HepG2 (cell line): ENCODE measurements around the gene DGCR2. TPM values are rescaled to one million over a fixed set of nuclear protein-coding genes. Genes with fewer than 3 reads are reported as not detected.

ENCODE experiments used
- ATF7 ChIP-seq, 2 experiments: fragments of 450-650 bp in 1 of 2; sonication (generic) in 1 of 2; formaldehyde crosslinking in 1 of 2; IDR thresholded peaks; 2 replicates each; pipeline versions ENCODE4 v1.4.0 to v1.6.1; 2016 to 2020; ENCODE audit warnings: antibody characterized with exemption in 1 of 2, mild to moderate bottlenecking in 1 of 2, missing genetic modification reagents in 1 of 2
- CBFB ChIP-seq: sonication (generic); formaldehyde crosslinking; IDR thresholded peaks from 2 replicates; pipeline ENCODE4 v1.4.0; 2020; ENCODE audit warnings: missing genetic modification reagents
- DBP ChIP-seq: sonication (generic); formaldehyde crosslinking; IDR thresholded peaks from 2 replicates; pipeline ENCODE4 v1.4.0; 2020; ENCODE audit warnings: missing genetic modification reagents; ENCODE audit errors: not compliant biosample characterization
- ELF1 ChIP-seq: sonication (generic); formaldehyde crosslinking; IDR thresholded peaks from 2 replicates; pipeline ENCODE4 v1.4.0; 2020; ENCODE audit warnings: missing genetic modification reagents
- ESRRA ChIP-seq: sonication (generic); formaldehyde crosslinking; IDR thresholded peaks from 2 replicates; pipeline ENCODE4 v1.5.1; 2020; ENCODE audit warnings: mild to moderate bottlenecking, low read depth, missing genetic modification reagents
- GMEB2 ChIP-seq: IDR thresholded peaks from 2 replicates; pipeline ENCODE4 v1.6.1; 2016; ENCODE audit warnings: missing biosample characterization, missing genetic modification reagents, low read depth
- GTF2F1 ChIP-seq: fragments of 150-350 bp; IDR thresholded peaks from 2 replicates; pipeline ENCODE4 v1.6.1; 2014; ENCODE audit warnings: low read length
- HNRNPLL ChIP-seq: fragments of 200-400 bp; formaldehyde crosslinking; IDR thresholded peaks from 2 replicates; pipeline ENCODE4 v1.6.1; 2017; ENCODE audit warnings: mild to moderate bottlenecking, low read depth, low read length; ENCODE audit not compliant: poor library complexity, severe bottlenecking
- MAFK ChIP-seq, 2 experiments: IDR thresholded peaks in 1 of 2; conservative IDR thresholded peaks in 1 of 2; 2 replicates each; pipeline ENCODE4 v1.6.1; 2011; ENCODE audit warnings: improper control_type of control experiment in 2 of 2, low read length in 2 of 2
- MED8 ChIP-seq: sonication (generic); formaldehyde crosslinking; IDR thresholded peaks from 2 replicates; pipeline ENCODE4 v1.8.1; 2023; ENCODE audit warnings: mild to moderate bottlenecking, missing genetic modification reagents; ENCODE audit not compliant: insufficient replicate concordance
- MIER2 ChIP-seq: IDR thresholded peaks from 2 replicates; pipeline ENCODE4 v1.6.1; 2016; ENCODE audit warnings: missing biosample characterization, missing genetic modification reagents
- POLR2G ChIP-seq: fragments of 200-400 bp; formaldehyde crosslinking; IDR thresholded peaks from 2 replicates; pipeline ENCODE4 v1.6.1; 2018; ENCODE audit warnings: mild to moderate bottlenecking, low read depth, low read length, moderate library complexity
- SRF ChIP-seq: IDR thresholded peaks from 2 replicates; pipeline ENCODE4 v1.6.1; 2011; ENCODE audit warnings: mild to moderate bottlenecking, low read depth, low read length, moderate library complexity
- THRA ChIP-seq: sonication (generic); formaldehyde crosslinking; IDR thresholded peaks from 2 replicates; pipeline ENCODE4 v1.4.0; 2020; ENCODE audit warnings: missing genetic modification reagents, borderline replicate concordance
- ZBTB1 ChIP-seq: sonication (generic); formaldehyde crosslinking; IDR thresholded peaks from 2 replicates; pipeline ENCODE4 v1.4.0; 2020; ENCODE audit warnings: missing genetic modification reagents, borderline replicate concordance
- ZBTB8A ChIP-seq: sonication (generic); formaldehyde crosslinking; IDR thresholded peaks from 2 replicates; pipeline ENCODE4 v1.4.0; 2020; ENCODE audit warnings: mild to moderate bottlenecking, low read depth, missing genetic modification reagents, borderline replicate concordance
- ZMYM4 ChIP-seq: sonication (generic); formaldehyde crosslinking; IDR thresholded peaks from 2 replicates; pipeline ENCODE4 v1.8.1; 2023; ENCODE audit warnings: mild to moderate bottlenecking, missing genetic modification reagents
- ZNF136 ChIP-seq: sonication (generic); formaldehyde crosslinking; IDR thresholded peaks from 2 replicates; pipeline ENCODE4 v1.8.1; 2022; ENCODE audit warnings: low read depth, mild to moderate bottlenecking, moderate library complexity, missing genetic modification reagents
- ZNF253 ChIP-seq: sonication (generic); formaldehyde crosslinking; IDR thresholded peaks from 2 replicates; pipeline ENCODE4 v1.8.0; 2022; ENCODE audit warnings: mild to moderate bottlenecking, missing genetic modification reagents, borderline replicate concordance
- ZNF564 ChIP-seq: sonication (generic); formaldehyde crosslinking; IDR thresholded peaks from 2 replicates; pipeline ENCODE4 v1.8.1; 2023; ENCODE audit warnings: mild to moderate bottlenecking, missing genetic modification reagents
- ZNF703 ChIP-seq: sonication (generic); formaldehyde crosslinking; IDR thresholded peaks from 2 replicates; pipeline ENCODE4 v1.5.1; 2020; ENCODE audit warnings: missing genetic modification reagents, mild to moderate bottlenecking, moderate library complexity, borderline replicate concordance
- ZNF878 ChIP-seq: sonication (generic); formaldehyde crosslinking; IDR thresholded peaks from 2 replicates; pipeline ENCODE4 v1.8.1; 2023; ENCODE audit warnings: mild to moderate bottlenecking, missing genetic modification reagents, moderate library complexity
- ZSCAN20 ChIP-seq: sonication (generic); formaldehyde crosslinking; IDR thresholded peaks from 2 replicates; pipeline ENCODE4 v1.4.0; 2020; ENCODE audit warnings: missing genetic modification reagents, mild to moderate bottlenecking, borderline replicate concordance
- polyA plus RNA-seq, 8 experiments: library from polyadenylated mRNA; depleted of rRNA in 3 of 8; stranded (reverse) in 7 of 8; unstranded in 1 of 8; fragments of >200 nt; fragmentation: Illumina TruSeq in 4 of 8; extraction: Trizol in 4 of 8; gene quantifications; 2 replicates each; pipeline versions ENCODE4 v1.2.1 to v1.2.3, GENCODE V29; 2011 to 2016; ENCODE audit warnings: low read depth in 4 of 8, missing spikeins in 1 of 8, mixed read lengths in 1 of 8; ENCODE audit not compliant: insufficient read depth in 1 of 8
- total RNA-seq, 5 experiments: library from RNA; depleted of rRNA; stranded (reverse); fragments of >200 nt; fragmentation: Illumina TruSeq; extraction: Trizol; gene quantifications; 2 replicates each; pipeline ENCODE4 v1.2.3, GENCODE V29; 2016; ENCODE audit warnings: low read depth in 1 of 5
- TF ChIP-seq, protein P1 (sequence below): sonication (generic); formaldehyde crosslinking; IDR thresholded peaks from 2 replicates; pipeline ENCODE4 v1.8.0; 2022; ENCODE audit warnings: mild to moderate bottlenecking, missing genetic modification reagents, moderate library complexity

DGCR2 gene
- total and polyA plus RNA-seq, 2 of the 13 experiments (the other 11 are each of a cell fraction or from before 2014, with no cell fraction given): 23.1 to 35.3 TPM

- TF ChIP-seq GMEB2 (CRISPR knock-in tag) (no peak), HNRNPLL (no peak), ELF1 (peak; percentile 53; the same call in 1 of the 2 replicates), ZSCAN20 (CRISPR knock-in tag) (no peak), MAFK (conservative IDR thresholded peaks at IDR 0.05 in 1 of 2, IDR thresholded peaks at IDR 0.05 in 1 of 2; ENCODE audit: low read length in 2 of 2) (no peak), DBP (CRISPR knock-in tag) (no peak), ZNF703 (no peak), CBFB (CRISPR knock-in tag) (no peak), SRF (no peak), GTF2F1 (no peak), POLR2G (no peak), ESRRA (CRISPR knock-in tag) (no peak), ZNF136 (CRISPR knock-in tag) (no peak), ZNF878 (CRISPR knock-in tag) (no peak), ZNF253 (CRISPR knock-in tag) (no peak), THRA (CRISPR knock-in tag) (peak; percentile 17; the same call in 1 of the 2 replicates), ZBTB8A (CRISPR knock-in tag) (no peak), MED8 (no peak), ZBTB1 (no peak), ZMYM4 (CRISPR knock-in tag) (no peak), ATF7 (IDR thresholded peaks at IDR 0.05) (no peak), ATF7 (CRISPR knock-in tag; IDR thresholded peaks at IDR 0.05) (no peak), MIER2 (no peak), ZNF564 (no peak)
- TF ChIP-seq, protein P1, sequence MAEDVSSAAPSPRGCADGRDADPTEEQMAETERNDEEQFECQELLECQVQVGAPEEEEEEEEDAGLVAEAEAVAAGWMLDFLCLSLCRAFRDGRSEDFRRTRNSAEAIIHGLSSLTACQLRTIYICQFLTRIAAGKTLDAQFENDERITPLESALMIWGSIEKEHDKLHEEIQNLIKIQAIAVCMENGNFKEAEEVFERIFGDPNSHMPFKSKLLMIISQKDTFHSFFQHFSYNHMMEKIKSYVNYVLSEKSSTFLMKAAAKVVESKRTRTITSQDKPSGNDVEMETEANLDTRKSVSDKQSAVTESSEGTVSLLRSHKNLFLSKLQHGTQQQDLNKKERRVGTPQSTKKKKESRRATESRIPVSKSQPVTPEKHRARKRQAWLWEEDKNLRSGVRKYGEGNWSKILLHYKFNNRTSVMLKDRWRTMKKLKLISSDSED (CRISPR knock-in tag): no peak
These were observed 127.4 kb downstream of the DGCR2 start (continued) for GRCh38 chr22:18994701-18995326.
